Vagina (tissue), 2 donors: ENCODE data around the gene PLAC9. TPM values are rescaled to one million over a fixed set of nuclear protein-coding genes. Genes with fewer than 3 reads are reported as not detected.
A peak's percentile ranks its signal among the peaks of the same experiment; 100 is the strongest.

Source experiments
- DNase-seq, 2 donors: peaks; one replicate each; pipeline ENCODE4 v3.0.0-alpha.2; 2017; ENCODE audit errors: extremely low spot score in 2 of 2
- H3K27ac ChIP-seq: fragments of 200-600 bp; sonication (generic); one replicate; pipeline ENCODE4 v1.5.1; 2019
- H3K27me3 ChIP-seq: fragments of 200-600 bp; sonication (generic); one replicate; pipeline ENCODE4 v1.5.1; 2019
- H3K36me3 ChIP-seq, 2 donors: fragments of 200-600 bp; sonication (generic); one replicate each; pipeline ENCODE4 v1.5.1; 2017 to 2019
- H3K4me1 ChIP-seq: fragments of 200-600 bp; sonication (generic); one replicate; pipeline ENCODE4 v1.5.1; 2019
- H3K4me3 ChIP-seq, 2 donors: fragments of 200-600 bp; sonication (generic); 1 replicate in 1 of 2; 2 replicates in 1 of 2; pipeline ENCODE4 v1.5.1; 2016 to 2019
- H3K9me3 ChIP-seq: fragments of 200-600 bp; sonication (generic); one replicate; pipeline ENCODE4 v1.5.1; 2019
- POLR2A ChIP-seq, 2 donors: fragments of 450-650 bp; IDR thresholded peaks; one replicate each; pipeline ENCODE4 v1.6.1; 2017; ENCODE audit warnings: antibody characterized with exemption in 2 of 2, mild to moderate bottlenecking in 2 of 2, moderate library complexity in 2 of 2
- POLR2AphosphoS5 ChIP-seq, 2 donors: sonication (generic); formaldehyde crosslinking; IDR thresholded peaks; one replicate each; pipeline ENCODE4 v1.9.0; 2017; ENCODE audit warnings: antibody characterized with exemption in 2 of 2, mild to moderate bottlenecking in 2 of 2, low read depth in 1 of 2; ENCODE audit not compliant: insufficient read depth in 1 of 2
- intact Hi-C: fragments of 100-400 bp; cut with DNase I; formaldehyde crosslinking; loops from one replicate; pipeline ENCODE4 v1.15.1; 2023
- total RNA-seq: library from RNA; depleted of rRNA; stranded (reverse); fragments of >200 nt; gene quantifications from one replicate; pipeline ENCODE4 v1.2.3, GENCODE V29; 2016
- TF ChIP-seq, protein P1 (sequence below), 3 experiments: fragments of 450-650 bp in 2 of 3; fragments of 200-600 bp in 1 of 3; sonication (generic) in 1 of 3; IDR thresholded peaks; one replicate each; pipeline ENCODE4 v1.5.1; 2017 to 2019; ENCODE audit warnings: antibody characterized with exemption in 3 of 3, mild to moderate bottlenecking in 2 of 3, moderate library complexity in 2 of 3

Gene PLAC9
- total RNA-seq, 1 donor from 2014 or later, result 61.4 TPM

DNA sequence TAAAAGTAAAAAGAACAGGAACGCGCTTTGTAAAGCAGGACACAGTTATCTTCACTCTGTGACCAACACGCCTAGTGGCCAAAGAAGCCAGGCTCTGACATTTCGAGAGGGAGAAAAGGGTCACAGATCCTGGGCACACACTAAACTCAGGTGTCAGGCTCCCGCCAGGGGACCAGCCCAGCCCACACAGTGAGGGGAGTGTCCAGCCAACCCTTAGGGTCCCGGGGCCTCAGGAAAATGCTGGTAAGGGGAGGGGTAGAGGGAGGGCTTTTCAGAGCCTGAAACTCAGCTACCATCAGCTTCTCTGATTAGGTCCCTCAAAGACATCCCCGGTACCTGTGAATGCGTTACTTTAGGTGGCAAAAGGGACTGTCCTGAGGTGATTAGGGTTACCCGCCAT is 56.2 kb downstream of the PLAC9 start:
- TF ChIP-seq POLR2AphosphoS5 (IDR thresholded peaks at IDR 0.05; ENCODE audit: insufficient read depth in 1 of 2, low read depth in 1 of 2), result no peak
- DNase-seq, result no peak
- Histone ChIP-seq H3K9me3 (no peaks in the 10 kb centered on the region), H3K27me3 (no peaks in the 10 kb centered on the region), H3K36me3 (peaks cover 0 to 2% of the 10 kb centered on the region in 2 donors), H3K27ac (peak overlapping the region; percentile 15), H3K4me1 (peaks cover 85% of the 10 kb centered on the region), H3K4me3 (no peak overlapping the region)
- intact Hi-C loops, result no loop called here

DNA sequence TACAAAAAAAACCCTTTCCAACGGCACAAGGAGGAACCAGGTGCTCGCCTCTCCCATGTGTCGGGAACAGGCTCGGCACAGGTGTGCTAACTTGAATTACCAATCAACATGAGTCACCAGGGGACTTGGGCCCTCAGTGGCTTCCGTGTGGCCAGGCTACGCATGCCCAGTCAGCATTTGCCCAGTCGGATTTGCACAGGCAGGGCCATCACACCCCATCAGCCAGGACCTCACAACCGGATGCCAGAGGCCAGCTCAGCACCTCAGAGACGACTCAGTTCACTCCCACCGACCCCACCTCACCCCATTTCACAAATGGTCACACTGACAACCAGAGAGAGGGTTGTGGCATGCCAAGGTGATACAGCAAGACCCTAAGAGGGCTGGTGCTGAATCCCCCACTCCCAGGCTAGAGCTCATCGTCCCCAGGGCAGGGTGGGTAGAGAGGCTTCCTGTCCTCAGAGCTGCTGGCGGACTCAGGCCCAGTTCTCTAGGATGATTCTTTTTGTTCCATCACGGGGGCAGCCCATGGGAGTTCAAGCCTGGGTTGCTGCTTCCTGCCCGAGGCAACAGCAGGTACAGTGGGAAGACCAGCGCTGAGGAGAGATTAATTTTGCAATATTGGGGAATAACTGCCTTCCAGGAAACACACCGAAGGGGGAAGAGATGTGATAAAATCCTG is 59.2 kb downstream of the PLAC9 start:
- TF ChIP-seq POLR2A (IDR thresholded peaks at IDR 0.05) (no peak), POLR2AphosphoS5 (IDR thresholded peaks at IDR 0.05; ENCODE audit: insufficient read depth in 1 of 2, low read depth in 1 of 2) (peak; percentile 14 to 32)
- no peak overlapping the region for H3K4me3 ChIP-seq
- no peaks in the 10 kb centered on the region for H3K27me3 ChIP-seq
- no peak for DNase-seq
- intact Hi-C loops, result no loop called here
- no peaks in the 10 kb centered on the region for H3K36me3 ChIP-seq
- H3K9me3 ChIP-seq, result no peaks in the 10 kb centered on the region
- H3K4me1 ChIP-seq, result peaks cover 84% of the 10 kb centered on the region
- H3K27ac ChIP-seq, result peak overlapping the region; percentile 42

DNA sequence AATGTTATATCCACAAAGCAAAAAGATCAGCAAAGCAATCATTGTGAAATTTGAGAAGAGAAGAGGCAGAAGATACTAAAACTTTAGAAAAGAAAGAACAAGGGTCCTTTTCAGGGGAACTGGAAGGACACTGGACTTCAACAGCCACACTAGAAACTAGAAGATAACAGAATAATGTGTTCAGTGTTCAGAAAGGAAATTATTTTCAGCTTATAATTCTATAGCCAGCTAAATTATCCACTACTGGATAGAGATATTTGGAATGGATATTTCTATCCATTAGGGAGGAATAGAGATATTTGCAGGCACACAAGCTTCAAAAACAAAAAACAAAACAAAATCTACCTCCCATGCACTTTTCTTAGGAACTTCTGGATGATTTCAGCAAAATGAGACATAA is 60.0 kb downstream of the PLAC9 start:
- intact Hi-C loops, result no loop called here
- no peak for DNase-seq
- H3K4me3 ChIP-seq, result no peak overlapping the region
- H3K36me3 ChIP-seq, result no peaks in the 10 kb centered on the region
- H3K27me3 ChIP-seq, result no peaks in the 10 kb centered on the region
- TF ChIP-seq POLR2AphosphoS5 (IDR thresholded peaks at IDR 0.05; ENCODE audit: insufficient read depth in 1 of 2, low read depth in 1 of 2), result no peak
- TF ChIP-seq, protein P1, sequence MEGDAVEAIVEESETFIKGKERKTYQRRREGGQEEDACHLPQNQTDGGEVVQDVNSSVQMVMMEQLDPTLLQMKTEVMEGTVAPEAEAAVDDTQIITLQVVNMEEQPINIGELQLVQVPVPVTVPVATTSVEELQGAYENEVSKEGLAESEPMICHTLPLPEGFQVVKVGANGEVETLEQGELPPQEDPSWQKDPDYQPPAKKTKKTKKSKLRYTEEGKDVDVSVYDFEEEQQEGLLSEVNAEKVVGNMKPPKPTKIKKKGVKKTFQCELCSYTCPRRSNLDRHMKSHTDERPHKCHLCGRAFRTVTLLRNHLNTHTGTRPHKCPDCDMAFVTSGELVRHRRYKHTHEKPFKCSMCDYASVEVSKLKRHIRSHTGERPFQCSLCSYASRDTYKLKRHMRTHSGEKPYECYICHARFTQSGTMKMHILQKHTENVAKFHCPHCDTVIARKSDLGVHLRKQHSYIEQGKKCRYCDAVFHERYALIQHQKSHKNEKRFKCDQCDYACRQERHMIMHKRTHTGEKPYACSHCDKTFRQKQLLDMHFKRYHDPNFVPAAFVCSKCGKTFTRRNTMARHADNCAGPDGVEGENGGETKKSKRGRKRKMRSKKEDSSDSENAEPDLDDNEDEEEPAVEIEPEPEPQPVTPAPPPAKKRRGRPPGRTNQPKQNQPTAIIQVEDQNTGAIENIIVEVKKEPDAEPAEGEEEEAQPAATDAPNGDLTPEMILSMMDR (IDR thresholded peaks at IDR 0.05), result no peak
- TF ChIP-seq POLR2A (IDR thresholded peaks at IDR 0.05), result no peak
- H3K9me3 ChIP-seq, result no peaks in the 10 kb centered on the region
- H3K27ac ChIP-seq, result no peak overlapping the region
- H3K4me1 ChIP-seq, result peaks cover 84% of the 10 kb centered on the region

DNA sequence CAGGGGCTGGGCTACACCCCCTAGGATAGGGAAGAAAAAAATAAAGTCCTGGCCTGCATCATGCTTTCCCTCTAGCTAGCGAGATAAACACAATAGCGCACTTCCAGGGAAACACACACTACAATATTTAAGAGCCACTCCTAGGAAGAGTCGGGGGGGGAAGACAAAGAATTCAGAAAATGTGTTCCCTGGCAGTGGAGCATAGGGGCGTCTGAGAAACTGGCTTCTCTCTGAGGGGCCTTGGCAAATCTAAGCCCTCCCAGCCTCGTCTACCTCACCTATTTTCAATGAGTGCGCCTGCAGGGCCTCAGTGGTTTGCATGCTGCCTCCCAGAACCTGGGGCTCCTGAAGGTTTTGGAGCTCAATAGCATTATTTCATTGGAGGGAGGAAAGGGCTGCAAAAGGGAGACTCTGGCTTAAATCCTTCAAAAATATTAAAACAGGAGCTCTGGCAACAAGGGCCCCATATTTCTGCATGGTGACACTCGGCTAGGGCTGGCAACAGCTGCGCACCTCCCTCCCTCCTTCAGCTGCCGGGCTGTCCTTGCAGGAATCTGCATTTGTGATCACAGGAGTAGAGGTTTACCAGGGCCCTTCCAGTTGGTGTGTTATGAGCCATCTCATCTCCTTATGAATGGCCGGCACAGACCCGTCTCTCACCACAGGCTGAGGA is 62.0 kb downstream of the PLAC9 start:
- no peaks in the 10 kb centered on the region for H3K36me3 ChIP-seq
- H3K4me3 ChIP-seq, result no peak overlapping the region
- peaks cover 83% of the 10 kb centered on the region for H3K4me1 ChIP-seq
- no peak for DNase-seq
- H3K27me3 ChIP-seq, result no peaks in the 10 kb centered on the region
- TF ChIP-seq, protein P1 (IDR thresholded peaks at IDR 0.05), result no peak
- TF ChIP-seq POLR2A (IDR thresholded peaks at IDR 0.05), result no peak
- no peak for TF ChIP-seq POLR2AphosphoS5 (IDR thresholded peaks at IDR 0.05; ENCODE audit: insufficient read depth in 1 of 2, low read depth in 1 of 2)
- no peaks in the 10 kb centered on the region for H3K9me3 ChIP-seq
- intact Hi-C loops, result no loop called here
- peak overlapping the region; percentile 18 for H3K27ac ChIP-seq

Other genes with a start within 250 kb of the PLAC9 start
- not detected for gene SFTPD, start 183.6 kb upstream of the PLAC9 start, total RNA-seq
- gene TMEM254, start 54.1 kb upstream of the PLAC9 start, total RNA-seq, result 10.3 TPM
- gene ANXA11, start 72.8 kb downstream of the PLAC9 start, total RNA-seq, result 101 TPM
- not detected for gene MAT1A, start 156.9 kb downstream of the PLAC9 start, total RNA-seq
- gene DYDC1, start 224.0 kb downstream of the PLAC9 start, total RNA-seq, result not detected
- not detected for gene DYDC2, start 224.1 kb downstream of the PLAC9 start, total RNA-seq